ENCODE measurements around the gene PLCG1.
"Not testable (repeated sequence)": the region's sequence is repeated elsewhere in the genome, so short reads cannot be mapped to it uniquely, and the experiment has no call there.

Gene PLCG1

GRCh38 chr20:41126719-41127118, 10.6 kb upstream of the PLCG1 start:
- Histone ChIP-seq H3K9ac (ENCODE audit: low read depth, low read length) (no peak overlapping the region), H3K9me3 (ENCODE audit: control insufficient read depth, insufficient read depth, low read length) (no peaks in the 10 kb centered on the region), H3K27me3 (ENCODE audit: control insufficient read depth, insufficient read depth, low read length) (no peaks in the 10 kb centered on the region), H3K4me3 (ENCODE audit: low read depth, low read length) (no peak overlapping the region), H3K4me1 (ENCODE audit: control insufficient read depth, insufficient read depth, low read length) (no peaks in the 10 kb centered on the region), H3K36me3 (ENCODE audit: control insufficient read depth, insufficient read depth, low read length) (peaks cover 27% of the 10 kb centered on the region)

GRCh38 chr20:41128317-41128716, 9.0 kb upstream of the PLCG1 start:
- not testable (repeated sequence) for H3K9me3 ChIP-seq (ENCODE audit: control insufficient read depth, insufficient read depth, low read length); H3K4me3 ChIP-seq (ENCODE audit: low read depth, low read length); H3K4me1 ChIP-seq (ENCODE audit: control insufficient read depth, insufficient read depth, low read length); H3K27me3 ChIP-seq (ENCODE audit: control insufficient read depth, insufficient read depth, low read length); H3K9ac ChIP-seq (ENCODE audit: low read depth, low read length)
- peaks cover 11% of the 10 kb centered on the region for H3K36me3 ChIP-seq (ENCODE audit: control insufficient read depth, insufficient read depth, low read length)

GRCh38 chr20:41131594-41132387, 5.6 kb upstream of the PLCG1 start:
- Histone ChIP-seq H3K9ac (ENCODE audit: low read depth, low read length) (no peak overlapping the region), H3K4me1 (ENCODE audit: control insufficient read depth, insufficient read depth, low read length) (peaks cover 11% of the 10 kb centered on the region), H3K36me3 (ENCODE audit: control insufficient read depth, insufficient read depth, low read length) (peaks cover under 1% of the 10 kb centered on the region), H3K4me3 (ENCODE audit: low read depth, low read length) (no peak overlapping the region), H3K27me3 (ENCODE audit: control insufficient read depth, insufficient read depth, low read length) (peaks cover 6% of the 10 kb centered on the region), H3K9me3 (ENCODE audit: control insufficient read depth, insufficient read depth, low read length) (no peaks in the 10 kb centered on the region)

GRCh38 chr20:41132388-41132775, 5.0 kb upstream of the PLCG1 start:
- H3K4me1 ChIP-seq (ENCODE audit: control insufficient read depth, insufficient read depth, low read length), result peaks cover 11% of the 10 kb centered on the region
- H3K27me3 ChIP-seq (ENCODE audit: control insufficient read depth, insufficient read depth, low read length); H3K36me3 ChIP-seq (ENCODE audit: control insufficient read depth, insufficient read depth, low read length); H3K9ac ChIP-seq (ENCODE audit: low read depth, low read length); H3K9me3 ChIP-seq (ENCODE audit: control insufficient read depth, insufficient read depth, low read length); H3K4me3 ChIP-seq (ENCODE audit: low read depth, low read length): not testable (repeated sequence)

GRCh38 chr20:41133709-41134361, 3.5 kb upstream of the PLCG1 start:
- no peaks in the 10 kb centered on the region for H3K9me3 ChIP-seq (ENCODE audit: control insufficient read depth, insufficient read depth, low read length)
- peaks cover 2% of the 10 kb centered on the region for H3K36me3 ChIP-seq (ENCODE audit: control insufficient read depth, insufficient read depth, low read length)
- H3K4me1 ChIP-seq (ENCODE audit: control insufficient read depth, insufficient read depth, low read length), result peaks cover 12% of the 10 kb centered on the region
- H3K9ac ChIP-seq (ENCODE audit: low read depth, low read length), result no peak overlapping the region
- H3K4me3 ChIP-seq (ENCODE audit: low read depth, low read length), result no peak overlapping the region
- H3K27me3 ChIP-seq (ENCODE audit: control insufficient read depth, insufficient read depth, low read length), result peaks cover 6% of the 10 kb centered on the region

GRCh38 chr20:41134362-41135186, 2.8 kb upstream of the PLCG1 start:
- no peak overlapping the region for H3K9ac ChIP-seq (ENCODE audit: low read depth, low read length)
- peaks cover 2% of the 10 kb centered on the region for H3K36me3 ChIP-seq (ENCODE audit: control insufficient read depth, insufficient read depth, low read length)
- H3K4me1 ChIP-seq (ENCODE audit: control insufficient read depth, insufficient read depth, low read length), result peaks cover 17% of the 10 kb centered on the region
- H3K4me3 ChIP-seq (ENCODE audit: low read depth, low read length), result no peak overlapping the region
- no peaks in the 10 kb centered on the region for H3K9me3 ChIP-seq (ENCODE audit: control insufficient read depth, insufficient read depth, low read length)
- peaks cover 6% of the 10 kb centered on the region for H3K27me3 ChIP-seq (ENCODE audit: control insufficient read depth, insufficient read depth, low read length)

GRCh38 chr20:41135187-41135887, 2.0 kb upstream of the PLCG1 start:
- Histone ChIP-seq H3K4me3 (ENCODE audit: low read depth, low read length) (no peak overlapping the region), H3K27me3 (ENCODE audit: control insufficient read depth, insufficient read depth, low read length) (peaks cover 6% of the 10 kb centered on the region), H3K36me3 (ENCODE audit: control insufficient read depth, insufficient read depth, low read length) (peaks cover 2% of the 10 kb centered on the region), H3K9ac (ENCODE audit: low read depth, low read length) (no peak overlapping the region), H3K4me1 (ENCODE audit: control insufficient read depth, insufficient read depth, low read length) (peaks cover 25% of the 10 kb centered on the region), H3K9me3 (ENCODE audit: control insufficient read depth, insufficient read depth, low read length) (no peaks in the 10 kb centered on the region)

- peaks cover 2% of the 10 kb centered on the region for H3K36me3 ChIP-seq (ENCODE audit: control insufficient read depth, insufficient read depth, low read length)
- H3K27me3 ChIP-seq (ENCODE audit: control insufficient read depth, insufficient read depth, low read length), result peaks cover 6% of the 10 kb centered on the region
- H3K9ac ChIP-seq (ENCODE audit: low read depth, low read length), result peak overlapping the region; percentile 48
- peak overlapping the region; percentile 79 for H3K4me3 ChIP-seq (ENCODE audit: low read depth, low read length)
- peaks cover 31% of the 10 kb centered on the region for H3K4me1 ChIP-seq (ENCODE audit: control insufficient read depth, insufficient read depth, low read length)
- no peaks in the 10 kb centered on the region for H3K9me3 ChIP-seq (ENCODE audit: control insufficient read depth, insufficient read depth, low read length)
Observed at GRCh38 chr20:41135888-41136679, 1.3 kb upstream of the PLCG1 start.

- H3K4me3 ChIP-seq (ENCODE audit: low read depth, low read length), result peak overlapping the region; percentile 79
- H3K9ac ChIP-seq (ENCODE audit: low read depth, low read length), result peak overlapping the region; percentile 90
- peaks cover 6% of the 10 kb centered on the region for H3K27me3 ChIP-seq (ENCODE audit: control insufficient read depth, insufficient read depth, low read length)
- no peaks in the 10 kb centered on the region for H3K9me3 ChIP-seq (ENCODE audit: control insufficient read depth, insufficient read depth, low read length)
- H3K4me1 ChIP-seq (ENCODE audit: control insufficient read depth, insufficient read depth, low read length), result peaks cover 33% of the 10 kb centered on the region
- peaks cover 2% of the 10 kb centered on the region for H3K36me3 ChIP-seq (ENCODE audit: control insufficient read depth, insufficient read depth, low read length)
Observed at GRCh38 chr20:41137614-41138474, 501 bp downstream of the PLCG1 start.

- Histone ChIP-seq H3K4me3 (ENCODE audit: low read depth, low read length) (peak overlapping the region; percentile 79), H3K36me3 (ENCODE audit: control insufficient read depth, insufficient read depth, low read length) (peaks cover 2% of the 10 kb centered on the region), H3K27me3 (ENCODE audit: control insufficient read depth, insufficient read depth, low read length) (peaks cover 6% of the 10 kb centered on the region), H3K9ac (ENCODE audit: low read depth, low read length) (peak overlapping the region; percentile 90), H3K9me3 (ENCODE audit: control insufficient read depth, insufficient read depth, low read length) (no peaks in the 10 kb centered on the region), H3K4me1 (ENCODE audit: control insufficient read depth, insufficient read depth, low read length) (peaks cover 33% of the 10 kb centered on the region)
Observed at GRCh38 chr20:41138475-41139226, 1.3 kb downstream of the PLCG1 start.
